GM12801 (cell line): ENCODE measurements around the gene HOXD13.

Source experiments
- TF ChIP-seq, protein P1 (sequence below): IDR thresholded peaks from one replicate; pipeline ENCODE4 v1.5.1; 2011; ENCODE audit warnings: control low read depth; ENCODE audit not compliant: insufficient read length; ENCODE audit errors: extremely low read depth

The HOXD13 gene

DNA sequence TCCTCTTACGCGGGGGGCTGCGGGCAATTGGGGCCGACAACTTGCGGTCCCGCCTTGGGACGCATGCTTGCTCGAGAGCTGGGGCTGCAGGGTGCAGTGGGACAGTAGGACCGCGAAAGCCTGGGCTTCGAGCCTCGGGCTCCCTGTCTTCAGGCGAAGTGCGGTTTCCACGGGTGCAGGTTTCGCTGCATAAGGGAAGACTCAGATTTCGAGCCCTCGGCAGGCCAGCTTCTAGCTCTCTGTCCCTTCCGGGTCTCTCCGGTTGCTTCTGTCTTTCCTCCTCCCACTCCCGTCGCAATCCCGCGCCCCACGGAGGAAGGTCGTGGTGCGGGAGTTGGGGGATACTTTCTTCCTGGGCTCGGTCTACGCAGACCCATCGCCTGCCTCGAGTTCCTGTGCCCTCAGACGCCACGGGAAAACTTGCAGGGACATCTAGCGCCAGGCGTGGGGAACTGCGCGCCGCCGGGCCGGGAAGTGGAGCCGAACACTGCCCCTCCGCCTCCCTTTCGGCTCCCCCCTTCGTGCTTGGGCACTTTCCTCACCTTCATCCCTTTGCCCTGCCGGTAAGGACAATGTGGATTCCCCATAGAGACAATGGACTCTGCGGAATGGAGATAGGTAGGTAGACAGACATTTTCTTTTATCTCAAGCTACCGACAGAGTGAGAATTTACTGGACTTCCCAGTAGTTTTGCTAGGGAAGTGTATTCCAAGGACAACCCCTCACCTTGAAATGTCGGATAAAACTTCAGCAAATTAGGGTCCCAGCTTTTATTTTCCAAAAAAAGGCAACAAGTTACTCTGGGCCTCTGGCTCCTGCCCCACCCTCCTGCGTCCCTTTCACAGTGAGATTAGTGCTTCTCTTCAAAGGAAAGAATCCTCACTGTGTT is 4.2 kb upstream of the HOXD13 start:
- TF ChIP-seq, protein P1, sequence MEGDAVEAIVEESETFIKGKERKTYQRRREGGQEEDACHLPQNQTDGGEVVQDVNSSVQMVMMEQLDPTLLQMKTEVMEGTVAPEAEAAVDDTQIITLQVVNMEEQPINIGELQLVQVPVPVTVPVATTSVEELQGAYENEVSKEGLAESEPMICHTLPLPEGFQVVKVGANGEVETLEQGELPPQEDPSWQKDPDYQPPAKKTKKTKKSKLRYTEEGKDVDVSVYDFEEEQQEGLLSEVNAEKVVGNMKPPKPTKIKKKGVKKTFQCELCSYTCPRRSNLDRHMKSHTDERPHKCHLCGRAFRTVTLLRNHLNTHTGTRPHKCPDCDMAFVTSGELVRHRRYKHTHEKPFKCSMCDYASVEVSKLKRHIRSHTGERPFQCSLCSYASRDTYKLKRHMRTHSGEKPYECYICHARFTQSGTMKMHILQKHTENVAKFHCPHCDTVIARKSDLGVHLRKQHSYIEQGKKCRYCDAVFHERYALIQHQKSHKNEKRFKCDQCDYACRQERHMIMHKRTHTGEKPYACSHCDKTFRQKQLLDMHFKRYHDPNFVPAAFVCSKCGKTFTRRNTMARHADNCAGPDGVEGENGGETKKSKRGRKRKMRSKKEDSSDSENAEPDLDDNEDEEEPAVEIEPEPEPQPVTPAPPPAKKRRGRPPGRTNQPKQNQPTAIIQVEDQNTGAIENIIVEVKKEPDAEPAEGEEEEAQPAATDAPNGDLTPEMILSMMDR = no peak

DNA sequence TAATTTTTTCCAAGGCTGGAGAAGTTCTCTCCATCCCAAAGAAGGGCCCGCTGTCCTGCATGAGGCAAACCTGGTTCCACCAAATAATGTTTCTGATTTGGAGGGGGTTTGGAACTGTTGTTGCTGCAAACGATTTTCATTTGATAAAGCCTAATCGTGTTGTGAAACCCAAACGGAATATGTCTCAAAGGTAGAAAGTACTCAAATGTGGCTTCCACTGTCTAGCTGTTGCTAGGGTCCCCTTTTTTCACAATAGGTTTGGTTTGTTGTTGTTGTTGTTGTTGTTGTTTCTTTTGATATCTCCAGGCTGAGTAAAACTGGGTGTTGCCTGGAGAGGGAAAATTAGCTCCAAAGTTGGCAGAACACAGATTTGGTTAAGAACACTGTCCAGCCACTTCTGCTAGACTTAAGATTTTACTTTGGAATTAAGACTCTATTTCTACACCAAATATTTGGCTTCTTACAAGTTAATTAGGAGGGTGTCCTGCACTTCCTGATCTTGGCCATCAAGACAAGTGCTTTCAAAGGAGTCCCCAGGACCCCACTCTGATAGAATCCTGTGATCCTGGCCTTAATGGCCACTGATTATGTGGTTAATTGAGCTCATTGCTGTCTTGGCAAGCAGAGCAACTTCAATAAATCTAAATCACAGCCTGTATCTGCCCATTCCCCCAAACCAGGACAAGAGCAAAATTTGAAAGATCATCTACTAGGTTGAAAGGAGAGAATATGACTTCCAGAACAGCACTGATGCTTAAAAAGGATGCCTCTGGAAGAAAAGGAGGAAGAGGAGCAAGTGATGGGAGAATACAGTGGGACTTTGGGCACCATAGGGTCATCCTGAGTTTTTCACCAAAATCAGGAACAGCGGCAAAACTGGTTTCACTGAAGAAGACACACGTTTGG is 3.3 kb upstream of the HOXD13 start:
- TF ChIP-seq, protein P1 = no peak

DNA sequence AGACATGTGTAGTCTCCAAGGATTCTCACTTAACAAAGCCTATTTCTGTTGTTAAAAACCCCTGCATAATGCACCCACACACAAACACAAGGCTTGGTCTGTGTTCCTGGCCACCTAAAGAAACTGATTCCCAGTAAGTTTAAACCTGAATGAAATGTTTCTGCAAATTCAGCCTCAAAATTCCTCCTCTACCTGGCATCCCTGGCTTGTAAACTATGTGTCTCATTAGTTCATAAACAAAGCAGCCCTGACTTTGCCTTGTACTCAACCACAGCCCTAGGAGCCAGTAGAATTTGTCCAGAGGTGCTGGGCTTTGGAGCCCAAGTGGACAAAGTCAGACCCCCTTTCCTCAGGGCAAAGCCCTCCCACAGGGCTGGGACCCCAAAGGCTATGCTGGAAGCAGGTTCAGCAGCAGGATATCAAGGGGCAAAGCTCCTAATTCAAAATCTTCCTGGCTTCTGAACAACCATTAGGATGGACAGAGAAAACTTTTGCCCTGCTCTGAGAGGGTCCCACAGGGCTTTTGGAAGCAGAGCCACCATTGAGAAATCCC is 2.6 kb upstream of the HOXD13 start:
- TF ChIP-seq, protein P1 = no peak

DNA sequence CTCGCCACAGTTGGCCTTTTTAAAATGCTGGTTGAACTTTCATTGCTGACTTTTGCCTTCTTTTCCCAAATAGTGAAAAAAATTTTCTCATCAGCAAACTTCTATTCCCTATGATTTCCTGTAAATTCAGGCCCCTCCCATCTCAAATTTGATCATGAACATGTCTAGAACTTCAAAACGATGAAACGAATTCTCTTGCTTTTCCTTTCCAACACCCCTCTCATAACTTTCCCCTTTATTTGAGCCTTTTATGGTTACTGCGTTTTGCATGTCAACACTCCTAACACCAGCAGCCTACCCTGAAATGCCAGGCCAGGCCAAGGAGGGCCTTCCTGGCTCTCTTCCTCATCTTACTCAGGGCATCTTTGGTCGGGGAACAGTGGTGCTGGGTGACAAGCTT is 1.7 kb upstream of the HOXD13 start:
- TF ChIP-seq, protein P1 = no peak

DNA sequence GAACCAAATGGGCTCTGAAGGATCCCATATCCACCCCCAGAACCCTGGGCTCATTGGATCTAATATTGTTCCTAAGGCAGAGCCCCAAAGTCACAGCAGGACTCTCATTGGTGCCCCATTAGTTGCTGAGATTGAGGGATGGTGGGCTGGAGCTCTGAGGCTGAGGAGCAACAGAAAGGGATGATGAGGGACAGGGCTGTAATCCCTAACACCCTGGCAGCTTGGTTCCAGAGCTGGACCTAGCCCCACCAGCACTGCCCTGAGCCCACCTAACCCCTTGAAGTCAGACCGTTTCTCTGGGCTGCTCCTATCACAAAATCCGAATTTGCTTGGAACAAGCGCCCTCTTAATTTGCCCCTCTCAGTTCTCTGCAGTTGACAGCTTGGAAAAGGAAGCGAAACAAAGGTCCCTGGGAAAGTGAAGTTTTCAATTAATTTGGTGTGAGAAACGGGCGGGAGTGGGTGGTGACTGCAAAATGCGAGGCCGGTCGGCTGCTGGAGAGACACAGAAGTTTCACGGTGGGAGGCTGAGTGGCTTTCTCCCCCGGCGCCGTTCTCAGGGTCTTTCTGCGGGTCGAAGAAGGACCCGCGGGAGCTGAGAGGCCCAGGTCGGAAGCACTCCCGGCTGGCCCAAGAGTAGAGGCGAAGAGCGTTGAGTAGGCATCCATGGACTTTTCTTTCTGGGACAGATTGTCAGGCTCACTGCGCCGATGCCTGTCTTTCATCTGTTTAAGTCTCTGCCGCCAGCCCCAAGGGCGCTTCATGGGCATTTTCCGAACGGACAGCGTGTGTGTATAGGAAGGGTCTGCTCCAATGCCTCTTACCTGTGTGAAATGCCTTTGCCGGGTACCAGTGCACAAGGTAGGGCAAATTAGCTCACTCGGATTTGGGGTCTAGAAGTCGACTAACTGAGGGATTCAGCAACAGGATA is 927 bp upstream of the HOXD13 start:
- TF ChIP-seq, protein P1 = no peak

DNA sequence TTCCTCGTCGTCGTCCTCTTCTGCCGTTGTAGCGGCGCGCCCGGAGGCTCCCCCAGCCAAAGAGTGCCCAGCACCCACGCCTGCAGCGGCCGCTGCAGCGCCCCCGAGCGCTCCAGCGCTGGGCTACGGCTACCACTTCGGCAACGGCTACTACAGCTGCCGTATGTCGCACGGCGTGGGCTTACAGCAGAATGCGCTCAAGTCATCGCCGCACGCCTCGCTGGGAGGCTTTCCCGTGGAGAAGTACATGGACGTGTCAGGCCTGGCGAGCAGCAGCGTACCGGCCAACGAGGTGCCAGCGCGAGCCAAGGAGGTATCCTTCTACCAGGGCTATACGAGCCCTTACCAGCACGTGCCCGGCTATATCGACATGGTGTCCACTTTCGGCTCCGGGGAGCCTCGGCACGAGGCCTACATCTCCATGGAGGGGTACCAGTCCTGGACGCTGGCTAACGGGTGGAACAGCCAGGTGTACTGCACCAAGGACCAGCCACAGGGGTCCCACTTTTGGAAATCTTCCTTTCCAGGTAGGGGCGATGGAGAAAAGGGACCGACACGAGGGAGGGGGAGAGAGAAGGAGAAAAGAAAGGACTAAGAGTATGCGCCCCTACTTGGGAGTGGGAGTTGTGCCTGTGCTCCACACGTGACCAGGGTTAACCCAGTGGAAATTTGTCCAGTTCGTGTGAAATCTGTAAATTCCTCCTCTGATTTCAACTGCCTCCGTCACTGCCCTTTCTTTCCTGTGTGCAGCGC is 800 bp downstream of the HOXD13 start:
- TF ChIP-seq, protein P1 = no peak
